CD4-positive, alpha-beta T cell (primary cell): ENCODE results near the gene CLDN1. TPM values are rescaled to one million over a fixed set of nuclear protein-coding genes. Genes with fewer than 3 reads are reported as not detected.

Experiments
- ATAC-seq: fragments of 200-7000 bp; cut with Tn5 transposase; one replicate; pipeline ENCODE4 v1.10.0; 2022; ENCODE audit warnings: mild to moderate bottlenecking; ENCODE audit not compliant: poor library complexity
- CTCF ChIA-PET: fragments of 350-600 bp; sonication (Branson Sonifier 250); formaldehyde crosslinking; loops from one replicate; lab custom pipeline; 2021; ENCODE audit warnings: antibody characterized with exemption, inconsistent platforms; lab: Charles Lee
- POLR2A ChIA-PET: fragments of 350-600 bp; sonication (Branson Sonifier 250); formaldehyde crosslinking; loops from one replicate; lab custom pipeline; 2021; ENCODE audit warnings: antibody characterized with exemption, inconsistent platforms; lab: Charles Lee
- DNase-seq, 14 experiments: peaks; one replicate each; pipeline ENCODE4 v3.0.0-alpha.2; 2013 to 2020; ENCODE audit warnings: mixed read lengths in 2 of 14
- H3K27ac ChIP-seq, 2 donors: one replicate each; pipeline versions ENCODE4 v1.5.1 to v1.7.0; 2013; ENCODE audit warnings: low read length in 2 of 2, low read depth in 1 of 2, mild to moderate bottlenecking in 1 of 2
- H3K27me3 ChIP-seq, 2 experiments: 1 replicate in 1 of 2; 2 replicates in 1 of 2; pipeline versions ENCODE4 v1.6.1 to v1.7.0; 2013; ENCODE audit warnings: low read length in 2 of 2, control low read depth in 1 of 2, mild to moderate bottlenecking in 1 of 2, moderate library complexity in 1 of 2; ENCODE audit not compliant: insufficient read depth in 2 of 2, control insufficient read depth in 1 of 2
- H3K36me3 ChIP-seq: one replicate; pipeline ENCODE4 v1.6.1; 2013; ENCODE audit warnings: low read length, control low read depth; ENCODE audit not compliant: insufficient read depth
- H3K4me1 ChIP-seq: one replicate; pipeline ENCODE4 v1.6.1; 2013; ENCODE audit warnings: low read length, control low read depth; ENCODE audit not compliant: insufficient read depth
- H3K4me3 ChIP-seq: one replicate; pipeline ENCODE4 v1.5.1; 2013; ENCODE audit warnings: mild to moderate bottlenecking, low read length, moderate library complexity
- H3K9me3 ChIP-seq, 2 experiments: 1 replicate in 1 of 2; 2 replicates in 1 of 2; pipeline versions ENCODE4 v1.6.1 to v1.7.0; 2013; ENCODE audit warnings: low read length in 2 of 2, mild to moderate bottlenecking in 2 of 2, control low read depth in 1 of 2, moderate library complexity in 1 of 2; ENCODE audit not compliant: control insufficient read depth in 1 of 2, insufficient read depth in 1 of 2
- H3K27ac Mint-ChIP-seq: one replicate; pipeline ENCODE4 v1.8.0; 2020; ENCODE audit warnings: mixed read lengths
- H3K27me3 Mint-ChIP-seq: one replicate; pipeline ENCODE4 v1.8.0; 2021; ENCODE audit warnings: mixed read lengths
- H3K36me3 Mint-ChIP-seq: one replicate; pipeline ENCODE4 v1.8.0; 2021; ENCODE audit warnings: low read depth, mixed read lengths
- H3K4me1 Mint-ChIP-seq: one replicate; pipeline ENCODE4 v1.8.0; 2021; ENCODE audit warnings: low read depth, mixed read lengths
- H3K4me3 Mint-ChIP-seq: one replicate; pipeline ENCODE4 v1.8.0; 2020; ENCODE audit warnings: mild to moderate bottlenecking, mixed read lengths
- H3K9me3 Mint-ChIP-seq: one replicate; pipeline ENCODE4 v1.8.0; 2020; ENCODE audit warnings: mixed read lengths
- CTCF ChIP-seq: fragments of 200-600 bp; IDR thresholded peaks from one replicate; pipeline ENCODE4 v1.8.0; 2022; ENCODE audit warnings: antibody characterized with exemption, mild to moderate bottlenecking
- intact Hi-C, 2 experiments: fragments of 100-400 bp; cut with DNase I in 1 of 2; cut with micrococcal nuclease in 1 of 2; formaldehyde crosslinking; loops; one replicate each; pipeline versions ENCODE4 v1.15.1 to v1.9.0; 2023 to 2025; cut with DNase I, micrococcal nuclease
- total RNA-seq, 174 experiments: library from RNA in 2 of 174; stranded (reverse) in 2 of 174; gene quantifications; one replicate each; pipeline ENCODE4 v1.2.3 and lab custom pipeline; 2021 to 2026

The CLDN1 gene
- total RNA-seq, 2 experiments from 2014 or later: 0.80 to 0.95 TPM

- no peak for ATAC-seq
- intact Hi-C loops: no loop called here
- peaks cover 18% of the 10 kb centered on the region for H3K27me3 Mint-ChIP-seq
- H3K4me1 ChIP-seq: no peaks in the 10 kb centered on the region
- no peak overlapping the region for H3K4me3 Mint-ChIP-seq
- no peak overlapping the region for H3K27ac Mint-ChIP-seq
- no peaks in the 10 kb centered on the region for H3K36me3 Mint-ChIP-seq
- H3K36me3 ChIP-seq: no peaks in the 10 kb centered on the region
- no peaks in the 10 kb centered on the region for H3K27me3 ChIP-seq
- no peaks in the 10 kb centered on the region for H3K9me3 ChIP-seq
- H3K27ac ChIP-seq: no peak overlapping the region
- peaks cover 2% of the 10 kb centered on the region for H3K9me3 Mint-ChIP-seq
- no peak for TF ChIP-seq CTCF
- no peak overlapping the region for H3K4me3 ChIP-seq
- ChIA-PET CTCF (no interaction called here), POLR2A (interaction anchor here (1.1 kb wide), 1 partner anchor 114 kb away, joined by 3 read pairs; no protein-coding TSS in a partner anchor)
- H3K4me1 Mint-ChIP-seq: no peaks in the 10 kb centered on the region
- DNase-seq: no peak
These were observed 23.0 kb upstream of the CLDN1 start for GRCh38 chr3:190345027-190345821.

- CTCF ChIA-PET: no interaction called here
- Histone ChIP-seq H3K9me3 (no peaks in the 10 kb centered on the region), H3K27ac (no peak overlapping the region), H3K4me3 (no peak overlapping the region), H3K27me3 (no peaks in the 10 kb centered on the region), H3K4me1 (no peaks in the 10 kb centered on the region), H3K36me3 (no peaks in the 10 kb centered on the region)
- Mint-ChIP-seq H3K4me3 (no peak overlapping the region), H3K9me3 (no peaks in the 10 kb centered on the region), H3K27ac (no peak overlapping the region), H3K27me3 (peaks cover 9% of the 10 kb centered on the region), H3K4me1 (no peaks in the 10 kb centered on the region), H3K36me3 (no peaks in the 10 kb centered on the region)
- intact Hi-C loops: no loop called here
- no peak for TF ChIP-seq CTCF
- DNase-seq (no peak), ATAC-seq (no peak)
- POLR2A ChIA-PET: no interaction called here
These were observed 17.8 kb upstream of the CLDN1 start for GRCh38 chr3:190340071-190340470.

- Mint-ChIP-seq H3K4me3 (no peak overlapping the region), H3K36me3 (no peaks in the 10 kb centered on the region), H3K27me3 (peaks cover 6% of the 10 kb centered on the region), H3K4me1 (no peaks in the 10 kb centered on the region), H3K27ac (no peak overlapping the region), H3K9me3 (no peaks in the 10 kb centered on the region)
- TF ChIP-seq CTCF: no peak
- DNase-seq: no peak
- no peak overlapping the region for H3K27ac ChIP-seq
- no peaks in the 10 kb centered on the region for H3K9me3 ChIP-seq
- ChIA-PET POLR2A (no interaction called here), CTCF (interaction anchor here (1.2 kb wide), 1 partner anchor 18 kb away, joined by 3 read pairs; no protein-coding TSS in a partner anchor)
- no peak for ATAC-seq
- no peak overlapping the region for H3K4me3 ChIP-seq
- intact Hi-C loops: no loop called here
- no peaks in the 10 kb centered on the region for H3K36me3 ChIP-seq
- no peaks in the 10 kb centered on the region for H3K27me3 ChIP-seq
- no peaks in the 10 kb centered on the region for H3K4me1 ChIP-seq
These were observed 16.9 kb upstream of the CLDN1 start for GRCh38 chr3:190339130-190339529.
